NCI-H748 (cell line): ENCODE measurements around the gene INF2.
"Not testable (repeated sequence)": the region's sequence is repeated elsewhere in the genome, so short reads cannot be mapped to it uniquely, and the experiment has no call there.

Experiments
- DNase-seq: peaks from one replicate; lab custom pipeline; 2025; ENCODE audit not compliant: unreplicated experiment; lab: John Stamatoyannopoulos, UW

Gene INF2

GRCh38 chr14:104657101-104657524, 32.3 kb upstream of the INF2 start:
- DNase-seq = no peak

- DNase-seq = no peak
Measured at GRCh38 chr14:104657563-104658324, 31.7 kb upstream of the INF2 start.

- no peak for DNase-seq
Measured at GRCh38 chr14:104658325-104658712, 31.1 kb upstream of the INF2 start.

- DNase-seq = no peak
Measured at GRCh38 chr14:104659146-104659545, 30.3 kb upstream of the INF2 start.

- no peak for DNase-seq
Measured at GRCh38 chr14:104659764-104660523, 29.5 kb upstream of the INF2 start.

GRCh38 chr14:104660597-104660996, 28.8 kb upstream of the INF2 start:
- no peak for DNase-seq

GRCh38 chr14:104661086-104661485, 28.3 kb upstream of the INF2 start:
- no peak for DNase-seq

- DNase-seq = not testable (repeated sequence)
Measured at GRCh38 chr14:104661528-104662157, 27.8 kb upstream of the INF2 start.

GRCh38 chr14:104662472-104662871, 26.9 kb upstream of the INF2 start:
- DNase-seq = not testable (repeated sequence)

- DNase-seq = no peak
Measured at GRCh38 chr14:104664107-104664506, 25.3 kb upstream of the INF2 start.

GRCh38 chr14:104664588-104664987, 24.8 kb upstream of the INF2 start:
- no peak for DNase-seq

- no peak for DNase-seq
Measured at GRCh38 chr14:104665114-104665656, 24.2 kb upstream of the INF2 start.

- DNase-seq = no peak
Measured at GRCh38 chr14:104665657-104666522, 23.5 kb upstream of the INF2 start.

GRCh38 chr14:104666523-104666895, 22.9 kb upstream of the INF2 start:
- DNase-seq = not testable (repeated sequence)

GRCh38 chr14:104666981-104667380, 22.4 kb upstream of the INF2 start:
- DNase-seq = no peak

- DNase-seq = no peak
Measured at GRCh38 chr14:104669697-104670096, 19.7 kb upstream of the INF2 start.

GRCh38 chr14:104671330-104671977, 18.0 kb upstream of the INF2 start:
- DNase-seq = not testable (repeated sequence)

- DNase-seq = not testable (repeated sequence)
Measured at GRCh38 chr14:104672119-104672518, 17.3 kb upstream of the INF2 start.

GRCh38 chr14:104673481-104673880, 15.9 kb upstream of the INF2 start:
- no peak for DNase-seq

GRCh38 chr14:104675447-104675846, 14.0 kb upstream of the INF2 start:
- DNase-seq = no peak
